IMR-90 (cell line): ENCODE results near the gene AGFG1.

Experiments
- MAFK ChIP-seq: IDR thresholded peaks from 2 replicates; pipeline ENCODE4 v1.6.1; 2012; ENCODE audit warnings: low read depth, low read length, improper control_type of control experiment
- POLR2A ChIP-seq: IDR thresholded peaks from 2 replicates; pipeline ENCODE4 v1.6.1; 2012; ENCODE audit warnings: mild to moderate bottlenecking, low read depth, low read length
- TF ChIP-seq, protein P1 (sequence below): conservative IDR thresholded peaks from 2 replicates; pipeline ENCODE4 v1.5.1; 2012; ENCODE audit warnings: mild to moderate bottlenecking, low read depth, low read length, improper control_type of control experiment

DNA sequence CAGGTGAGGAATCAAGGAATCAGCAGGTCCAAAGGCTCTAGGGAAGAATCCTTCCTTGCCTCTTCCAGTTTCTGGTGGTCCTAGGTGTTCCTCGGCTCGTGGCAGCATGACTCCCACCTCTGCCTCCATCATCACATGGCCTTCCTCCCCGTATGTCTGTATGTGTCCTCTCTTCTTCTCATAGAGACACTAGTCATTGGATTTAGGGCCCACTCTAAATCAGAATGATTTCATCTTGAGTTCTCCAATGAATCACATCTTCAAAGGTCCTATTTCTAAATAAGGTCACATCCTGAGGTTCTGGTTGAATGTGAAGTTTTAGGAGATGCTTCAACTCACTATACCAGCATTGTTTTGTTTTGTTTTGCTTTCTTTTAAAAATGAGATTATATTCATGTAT is 11.1 kb upstream of the AGFG1 start:
- TF ChIP-seq MAFK = no peak
- TF ChIP-seq, protein P1, sequence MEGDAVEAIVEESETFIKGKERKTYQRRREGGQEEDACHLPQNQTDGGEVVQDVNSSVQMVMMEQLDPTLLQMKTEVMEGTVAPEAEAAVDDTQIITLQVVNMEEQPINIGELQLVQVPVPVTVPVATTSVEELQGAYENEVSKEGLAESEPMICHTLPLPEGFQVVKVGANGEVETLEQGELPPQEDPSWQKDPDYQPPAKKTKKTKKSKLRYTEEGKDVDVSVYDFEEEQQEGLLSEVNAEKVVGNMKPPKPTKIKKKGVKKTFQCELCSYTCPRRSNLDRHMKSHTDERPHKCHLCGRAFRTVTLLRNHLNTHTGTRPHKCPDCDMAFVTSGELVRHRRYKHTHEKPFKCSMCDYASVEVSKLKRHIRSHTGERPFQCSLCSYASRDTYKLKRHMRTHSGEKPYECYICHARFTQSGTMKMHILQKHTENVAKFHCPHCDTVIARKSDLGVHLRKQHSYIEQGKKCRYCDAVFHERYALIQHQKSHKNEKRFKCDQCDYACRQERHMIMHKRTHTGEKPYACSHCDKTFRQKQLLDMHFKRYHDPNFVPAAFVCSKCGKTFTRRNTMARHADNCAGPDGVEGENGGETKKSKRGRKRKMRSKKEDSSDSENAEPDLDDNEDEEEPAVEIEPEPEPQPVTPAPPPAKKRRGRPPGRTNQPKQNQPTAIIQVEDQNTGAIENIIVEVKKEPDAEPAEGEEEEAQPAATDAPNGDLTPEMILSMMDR = no peak
- TF ChIP-seq POLR2A = no peak
